ENCODE results near the gene RBKS.

The RBKS gene

GRCh38 chr2:27844821-27845255 lies 45.3 kb downstream of the RBKS start:
- Histone ChIP-seq H3K9ac (ENCODE audit: low read length) (no peak overlapping the region), H3K9me3 (ENCODE audit: insufficient read depth, low read length) (no peaks in the 10 kb centered on the region), H3K27me3 (ENCODE audit: low read depth, low read length) (no peaks in the 10 kb centered on the region), H3K79me2 (ENCODE audit: low read length) (no peaks in the 10 kb centered on the region), H2AFZ (ENCODE audit: low read depth, low read length) (no peak overlapping the region), H3K36me3 (replicated peaks; ENCODE audit: low read depth, low read length) (no peaks in the 10 kb centered on the region), H3K27ac (ENCODE audit: low read length) (no peak overlapping the region), H3K4me1 (ENCODE audit: low read length) (no peaks in the 10 kb centered on the region), H3K4me2 (ENCODE audit: low read length) (no peak overlapping the region), H4K20me1 (ENCODE audit: insufficient read depth, low read length) (no peaks in the 10 kb centered on the region), H3K4me3 (ENCODE audit: low read length) (no peak overlapping the region)
- TF ChIP-seq CTCF (IDR thresholded peaks at IDR 0.05; ENCODE audit: low read depth, low read length) (no peak), EZH2phosphoT487 (IDR thresholded peaks at IDR 0.05; ENCODE audit: low read depth) (no peak)

GRCh38 chr2:27843992-27844391 lies 46.2 kb downstream of the RBKS start:
- H3K4me1 ChIP-seq (ENCODE audit: low read length), result no peaks in the 10 kb centered on the region
- H3K27ac ChIP-seq (ENCODE audit: low read length), result no peak overlapping the region
- TF ChIP-seq EZH2phosphoT487 (IDR thresholded peaks at IDR 0.05; ENCODE audit: low read depth) (no peak), CTCF (IDR thresholded peaks at IDR 0.05; ENCODE audit: low read depth, low read length) (no peak)
- no peak overlapping the region for H3K4me3 ChIP-seq (ENCODE audit: low read length)
- H3K4me2 ChIP-seq (ENCODE audit: low read length), result no peak overlapping the region
- H3K27me3 ChIP-seq (ENCODE audit: low read depth, low read length), result no peaks in the 10 kb centered on the region
- H3K36me3 ChIP-seq (replicated peaks; ENCODE audit: low read depth, low read length), result no peaks in the 10 kb centered on the region
- no peaks in the 10 kb centered on the region for H3K79me2 ChIP-seq (ENCODE audit: low read length)
- no peaks in the 10 kb centered on the region for H4K20me1 ChIP-seq (ENCODE audit: insufficient read depth, low read length)
- no peaks in the 10 kb centered on the region for H3K9me3 ChIP-seq (ENCODE audit: insufficient read depth, low read length)
- H2AFZ ChIP-seq (ENCODE audit: low read depth, low read length), result no peak overlapping the region
- no peak overlapping the region for H3K9ac ChIP-seq (ENCODE audit: low read length)

- Histone ChIP-seq H3K27me3 (ENCODE audit: low read depth, low read length) (no peaks in the 10 kb centered on the region), H3K4me2 (ENCODE audit: low read length) (no peak overlapping the region), H2AFZ (ENCODE audit: low read depth, low read length) (no peak overlapping the region), H3K9ac (ENCODE audit: low read length) (no peak overlapping the region), H3K36me3 (replicated peaks; ENCODE audit: low read depth, low read length) (no peaks in the 10 kb centered on the region), H3K79me2 (ENCODE audit: low read length) (no peaks in the 10 kb centered on the region), H3K27ac (ENCODE audit: low read length) (no peak overlapping the region), H3K9me3 (ENCODE audit: insufficient read depth, low read length) (no peaks in the 10 kb centered on the region), H3K4me1 (ENCODE audit: low read length) (no peaks in the 10 kb centered on the region), H3K4me3 (ENCODE audit: low read length) (no peak overlapping the region), H4K20me1 (ENCODE audit: insufficient read depth, low read length) (no peaks in the 10 kb centered on the region)
- TF ChIP-seq CTCF (IDR thresholded peaks at IDR 0.05; ENCODE audit: low read depth, low read length), result no peak
- no peak for TF ChIP-seq EZH2phosphoT487 (IDR thresholded peaks at IDR 0.05; ENCODE audit: low read depth)
These were observed 47.3 kb downstream of the RBKS start for GRCh38 chr2:27842894-27843293.

GRCh38 chr2:27839022-27839618 lies 51.1 kb downstream of the RBKS start:
- Histone ChIP-seq H2AFZ (ENCODE audit: low read depth, low read length) (no peak overlapping the region), H3K79me2 (ENCODE audit: low read length) (no peaks in the 10 kb centered on the region), H3K4me1 (ENCODE audit: low read length) (no peaks in the 10 kb centered on the region), H3K4me3 (ENCODE audit: low read length) (no peak overlapping the region), H4K20me1 (ENCODE audit: insufficient read depth, low read length) (no peaks in the 10 kb centered on the region), H3K36me3 (replicated peaks; ENCODE audit: low read depth, low read length) (no peaks in the 10 kb centered on the region), H3K27me3 (ENCODE audit: low read depth, low read length) (no peaks in the 10 kb centered on the region), H3K9me3 (ENCODE audit: insufficient read depth, low read length) (no peaks in the 10 kb centered on the region), H3K9ac (ENCODE audit: low read length) (no peak overlapping the region), H3K27ac (ENCODE audit: low read length) (no peak overlapping the region), H3K4me2 (ENCODE audit: low read length) (no peak overlapping the region)
- no peak for TF ChIP-seq CTCF (IDR thresholded peaks at IDR 0.05; ENCODE audit: low read depth, low read length)
- TF ChIP-seq EZH2phosphoT487 (IDR thresholded peaks at IDR 0.05; ENCODE audit: low read depth), result no peak
